Transverse colon (tissue), 4 donors: ENCODE data around the gene ARGFX. TPM values are rescaled to one million over a fixed set of nuclear protein-coding genes. Genes with fewer than 3 reads are reported as not detected.

Experiments
- DNase-seq: peaks from one replicate; pipeline ENCODE4 v3.0.0-alpha.2; 2019
- H3K27ac ChIP-seq, 4 donors: fragments of 200-600 bp; sonication (generic); 2 replicates each; pipeline ENCODE4 v1.5.1; 2016 to 2018; ENCODE audit warnings: inconsistent platforms in 4 of 4
- H3K27me3 ChIP-seq: fragments of 200-600 bp; sonication (generic); 2 replicates; pipeline ENCODE4 v1.5.1; 2017; ENCODE audit warnings: inconsistent platforms
- H3K36me3 ChIP-seq, 4 donors: fragments of 200-600 bp; sonication (generic); 2 replicates each; pipeline ENCODE4 v1.5.1; 2017 to 2019; ENCODE audit warnings: inconsistent platforms in 4 of 4
- H3K4me1 ChIP-seq, 4 donors: fragments of 200-600 bp; sonication (generic); 2 replicates each; pipeline ENCODE4 v1.5.1; 2017 to 2020; ENCODE audit warnings: inconsistent platforms in 4 of 4
- H3K4me3 ChIP-seq, 4 donors: fragments of 200-600 bp; sonication (generic); 1 replicate in 1 of 4; 2 replicates in 3 of 4; pipeline versions ENCODE4 v1.5.1 to v1.6.1; 2017 to 2019; ENCODE audit warnings: inconsistent platforms in 4 of 4
- H3K9me3 ChIP-seq, 2 donors: fragments of 200-600 bp; sonication (generic); 2 replicates each; pipeline ENCODE4 v1.5.1; 2017 to 2019; ENCODE audit warnings: inconsistent platforms in 2 of 2
- EP300 ChIP-seq: sonication (generic); formaldehyde crosslinking; IDR thresholded peaks from one replicate; pipeline ENCODE4 v1.6.1; 2017; ENCODE audit warnings: antibody characterized with exemption, low read depth
- POLR2A ChIP-seq: fragments of 450-650 bp; IDR thresholded peaks from one replicate; pipeline ENCODE4 v1.6.1; 2016; ENCODE audit warnings: antibody characterized with exemption, mild to moderate bottlenecking, moderate library complexity
- POLR2AphosphoS5 ChIP-seq, 3 donors: sonication (generic); formaldehyde crosslinking; IDR thresholded peaks; one replicate each; pipeline ENCODE4 v1.6.1; 2016; ENCODE audit warnings: antibody characterized with exemption in 3 of 3
- WGBS, 2 donors: methylation state at CpG; one replicate each; pipeline ENCODE4 v1.1.5; 2018; ENCODE audit warnings: low coverage in 1 of 2; 5-methylcytosine and 5-hydroxymethylcytosine counted together
- in situ Hi-C, 4 donors: fragments of 200-750 bp; cut with MboI; loops; one replicate each; pipeline versions ENCODE4 v1.15.0 to v1.15.1; 2017; ENCODE audit warnings: low sequenced_read_pairs in 3 of 4, low pct_ligation_motif_present in 1 of 4, low pct_unique_long_range_greater_than_20kb in 1 of 4
- intact Hi-C: fragments of 100-400 bp; cut with DNase I; formaldehyde crosslinking; loops from one replicate; pipeline ENCODE4 v1.15.1; 2023; ENCODE audit warnings: low total_unique reads
- total RNA-seq, 4 donors: library from RNA; depleted of rRNA; stranded (reverse); fragments of >200 nt; gene quantifications; one replicate each; pipeline ENCODE4 v1.1.0, GENCODE V29; 2016
- TF ChIP-seq, protein P1 (sequence below), 5 experiments: fragments of 200-600 bp in 3 of 5; fragments of 450-650 bp in 2 of 5; sonication (generic) in 3 of 5; IDR thresholded peaks; 1 replicate in 2 of 5; 2 replicates in 3 of 5; pipeline ENCODE4 v1.5.1; 2016 to 2017; ENCODE audit warnings: antibody characterized with exemption in 5 of 5, inconsistent platforms in 3 of 5, mild to moderate bottlenecking in 2 of 5, moderate library complexity in 1 of 5

The ARGFX gene
- total RNA-seq, 4 donors from 2014 or later = not detected

DNA sequence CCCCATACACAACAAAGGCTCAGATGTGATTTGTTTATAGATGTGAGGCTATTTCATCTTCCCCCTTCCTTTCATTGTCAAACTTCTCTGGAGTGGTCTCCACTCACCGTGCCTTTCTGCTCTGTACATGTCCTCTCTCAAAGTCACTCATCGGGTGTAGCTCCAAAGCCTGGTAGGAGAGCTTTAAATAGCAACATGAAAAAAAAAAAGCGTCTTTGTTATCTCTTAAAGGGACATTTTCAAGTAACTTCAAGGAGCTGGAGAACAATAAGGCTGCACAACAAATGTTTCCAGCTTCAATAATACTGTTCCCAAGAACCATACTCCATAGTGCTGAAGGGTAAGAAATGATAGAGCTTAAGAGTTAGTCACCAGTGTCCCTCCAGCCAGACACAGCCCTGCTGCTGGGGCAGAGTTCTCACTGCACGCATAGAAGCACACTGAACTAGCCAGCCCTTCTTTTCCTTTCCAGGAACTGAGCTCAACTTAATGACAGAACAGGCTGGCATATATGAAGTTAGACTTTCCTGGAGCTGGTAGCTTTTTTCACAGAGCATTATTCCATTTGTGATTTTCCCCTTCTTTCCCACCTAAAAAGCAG, 33.6 kb downstream of the ARGFX start:
- no peak overlapping the region for H3K4me3 ChIP-seq
- H3K36me3 ChIP-seq = no peaks in the 10 kb centered on the region
- no peaks in the 10 kb centered on the region for H3K9me3 ChIP-seq
- H3K4me1 ChIP-seq = no peaks in the 10 kb centered on the region
- no peak overlapping the region for H3K27ac ChIP-seq
- TF ChIP-seq, protein P1, sequence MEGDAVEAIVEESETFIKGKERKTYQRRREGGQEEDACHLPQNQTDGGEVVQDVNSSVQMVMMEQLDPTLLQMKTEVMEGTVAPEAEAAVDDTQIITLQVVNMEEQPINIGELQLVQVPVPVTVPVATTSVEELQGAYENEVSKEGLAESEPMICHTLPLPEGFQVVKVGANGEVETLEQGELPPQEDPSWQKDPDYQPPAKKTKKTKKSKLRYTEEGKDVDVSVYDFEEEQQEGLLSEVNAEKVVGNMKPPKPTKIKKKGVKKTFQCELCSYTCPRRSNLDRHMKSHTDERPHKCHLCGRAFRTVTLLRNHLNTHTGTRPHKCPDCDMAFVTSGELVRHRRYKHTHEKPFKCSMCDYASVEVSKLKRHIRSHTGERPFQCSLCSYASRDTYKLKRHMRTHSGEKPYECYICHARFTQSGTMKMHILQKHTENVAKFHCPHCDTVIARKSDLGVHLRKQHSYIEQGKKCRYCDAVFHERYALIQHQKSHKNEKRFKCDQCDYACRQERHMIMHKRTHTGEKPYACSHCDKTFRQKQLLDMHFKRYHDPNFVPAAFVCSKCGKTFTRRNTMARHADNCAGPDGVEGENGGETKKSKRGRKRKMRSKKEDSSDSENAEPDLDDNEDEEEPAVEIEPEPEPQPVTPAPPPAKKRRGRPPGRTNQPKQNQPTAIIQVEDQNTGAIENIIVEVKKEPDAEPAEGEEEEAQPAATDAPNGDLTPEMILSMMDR (IDR thresholded peaks at IDR 0.05) = no peak
- no peak for TF ChIP-seq EP300
- DNase-seq = no peak
- 22 to 25% methylated on average over 4 of the region's 4 CpGs for WGBS, 2 donors
- intact Hi-C loops = no loop called here
- in situ Hi-C loops = no loop called here
- H3K27me3 ChIP-seq = no peaks in the 10 kb centered on the region

DNA sequence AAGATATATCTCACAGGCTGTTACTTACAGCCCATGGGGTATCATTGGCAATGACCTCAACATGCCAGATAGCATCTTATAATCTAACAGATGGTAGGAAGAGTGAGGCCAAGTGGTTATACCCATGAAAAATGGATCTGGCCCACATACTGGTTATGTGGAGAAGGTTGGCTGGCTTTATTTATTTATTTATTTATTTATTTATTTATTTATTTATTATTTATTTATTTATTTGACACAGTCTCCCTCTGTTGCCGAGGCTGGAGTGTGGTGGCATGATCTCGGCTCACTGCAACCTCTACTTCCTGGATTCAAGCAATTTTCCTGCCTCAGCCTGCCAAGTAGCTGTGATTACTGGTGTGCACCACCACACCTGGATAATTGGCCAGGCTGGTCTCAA, 37.0 kb downstream of the ARGFX start:
- Histone ChIP-seq H3K36me3 (no peaks in the 10 kb centered on the region), H3K27ac (no peak overlapping the region), H3K9me3 (no peaks in the 10 kb centered on the region), H3K4me3 (no peak overlapping the region), H3K27me3 (no peaks in the 10 kb centered on the region), H3K4me1 (no peaks in the 10 kb centered on the region)
- WGBS, 2 donors = 96 to 100% methylated on average over 2 of the region's 2 CpGs
- TF ChIP-seq, protein P1 (IDR thresholded peaks at IDR 0.05) = no peak
- TF ChIP-seq POLR2A (no peak), EP300 (no peak), POLR2AphosphoS5 (IDR thresholded peaks at IDR 0.05) (no peak)
- no peak for DNase-seq
- intact Hi-C loops = no loop called here
- in situ Hi-C loops = no loop called here

DNA sequence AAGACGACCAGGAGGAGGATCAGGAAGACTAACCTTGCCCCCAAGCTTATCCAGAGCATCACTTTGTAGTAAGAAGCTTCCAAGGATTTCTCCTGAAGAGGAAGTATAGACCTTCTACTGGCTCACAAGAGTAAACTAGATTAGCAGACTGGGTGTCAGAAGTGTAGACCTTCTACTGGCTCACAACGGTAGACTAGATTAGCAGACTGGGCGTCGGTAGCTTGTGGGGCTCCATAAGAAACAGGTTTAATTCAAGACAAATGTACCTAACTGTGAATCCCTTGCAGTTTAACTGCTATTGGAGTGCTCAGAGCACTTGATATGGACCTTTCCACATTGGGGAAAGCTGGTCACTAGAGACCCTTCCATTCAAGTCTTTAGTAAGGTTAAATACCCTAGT, 38.4 kb downstream of the ARGFX start:
- no peak for DNase-seq
- Histone ChIP-seq H3K27ac (no peak overlapping the region), H3K4me3 (no peak overlapping the region), H3K9me3 (no peaks in the 10 kb centered on the region), H3K36me3 (no peaks in the 10 kb centered on the region), H3K4me1 (no peaks in the 10 kb centered on the region), H3K27me3 (no peaks in the 10 kb centered on the region)
- TF ChIP-seq POLR2AphosphoS5 (IDR thresholded peaks at IDR 0.05) (no peak), POLR2A (no peak), EP300 (no peak)
- TF ChIP-seq, protein P1 (IDR thresholded peaks at IDR 0.05) = no peak
- intact Hi-C loops = no loop called here
- WGBS, 2 donors = 84 to 93% methylated on average over 4 of the region's 4 CpGs
- in situ Hi-C loops = no loop called here

Other genes starting within 250 kb of the ARGFX start
- gene POLQ, start 22.0 kb upstream of the ARGFX start, total RNA-seq = 10 to 100 TPM in 1 of 4 donors, 1 to 10 TPM in 1, under 1 TPM in 2; under 0.01 to 25.1 (median 0.94) TPM
- not detected for gene FBXO40, start 25.4 kb downstream of the ARGFX start, total RNA-seq
- gene HCLS1, start 93.0 kb downstream of the ARGFX start, total RNA-seq = 10 to 100 TPM in 3 of 4 donors, 1 to 10 TPM in 1; 5.0 to 50.3 (median 30.8) TPM
- gene GOLGB1, start 181.8 kb downstream of the ARGFX start, total RNA-seq = 100 to 1,000 TPM in 1 of 4 donors, 10 to 100 TPM in 3; 71.7 to 101 (median 94.9) TPM